Prostate gland (tissue), 2 donors: ENCODE data around the gene ATOX1.

Experiments used
- CTCF ChIP-seq, 4 experiments: fragments of 200-600 bp in 2 of 4; fragments of 450-650 bp in 2 of 4; sonication (generic) in 2 of 4; IDR thresholded peaks; 1 replicate in 3 of 4; 2 replicates in 1 of 4; pipeline ENCODE4 v1.5.1; 2016 to 2019; ENCODE audit warnings: antibody characterized with exemption in 4 of 4, mild to moderate bottlenecking in 2 of 4, moderate library complexity in 2 of 4
- POLR2A ChIP-seq: fragments of 450-650 bp; IDR thresholded peaks from one replicate; pipeline ENCODE4 v1.6.1; 2016; ENCODE audit warnings: antibody characterized with exemption, mild to moderate bottlenecking
- POLR2AphosphoS5 ChIP-seq: sonication (generic); formaldehyde crosslinking; IDR thresholded peaks from one replicate; pipeline ENCODE4 v1.6.1; 2017; ENCODE audit warnings: antibody characterized with exemption

DNA sequence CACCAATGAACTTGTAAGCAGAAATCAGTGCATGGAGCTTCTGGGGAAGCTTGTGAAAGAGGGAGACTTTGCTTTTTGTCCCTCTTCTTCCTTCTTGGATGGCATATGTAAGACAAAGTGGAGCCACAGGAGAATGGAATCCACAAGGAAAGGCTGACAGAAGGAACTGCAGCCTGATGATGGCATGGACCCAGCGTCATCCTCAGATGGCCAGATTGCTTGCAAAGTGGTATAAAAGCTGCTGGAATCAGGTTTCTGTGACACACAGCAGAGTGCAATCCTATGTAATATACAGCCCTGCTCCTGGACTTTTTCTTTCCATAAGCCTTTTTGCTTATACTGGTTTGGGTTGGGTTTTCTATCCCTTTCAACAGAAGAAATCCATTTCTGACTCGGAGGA lies 40.3 kb downstream of the ATOX1 start:
- TF ChIP-seq CTCF (IDR thresholded peaks at IDR 0.05) (no peak), POLR2AphosphoS5 (no peak), POLR2A (no peak)
